Adrenal gland (tissue), 12 donors: ENCODE results near the gene RAD23B. TPM values are rescaled to one million over a fixed set of nuclear protein-coding genes. Genes with fewer than 3 reads are reported as not detected.

Source experiments
- DNase-seq, 7 donors: peaks; one replicate each; pipeline ENCODE4 v3.0.0-alpha.2; 2019 to 2020
- H3K27ac ChIP-seq, 5 donors: fragments of 200-600 bp; sonication (generic) in 4 of 5; 1 replicate in 3 of 5; 2 replicates in 2 of 5; pipeline versions ENCODE4 v1.5.1 to v1.8.0; 2016 to 2020; ENCODE audit warnings: mild to moderate bottlenecking in 1 of 5
- H3K27me3 ChIP-seq: fragments of 200-600 bp; 2 replicates; pipeline ENCODE4 v1.8.0; 2021
- H3K36me3 ChIP-seq, 2 donors: fragments of 200-600 bp; replicated peaks in 1 of 2; 1 replicate in 1 of 2; 2 replicates in 1 of 2; pipeline versions ENCODE4 v1.5.1 to v1.8.0; 2018 to 2022
- H3K4me1 ChIP-seq, 2 donors: fragments of 200-600 bp; replicated peaks in 1 of 2; 1 replicate in 1 of 2; 2 replicates in 1 of 2; pipeline versions ENCODE4 v1.5.1 to v1.8.0; 2018 to 2021
- H3K4me3 ChIP-seq, 4 donors: fragments of 200-600 bp; sonication (generic) in 3 of 4; one replicate each; pipeline ENCODE4 v1.5.1; 2016 to 2018
- H3K9me3 ChIP-seq, 3 donors: fragments of 200-600 bp; sonication (generic) in 1 of 3; replicated peaks in 1 of 3; 1 replicate in 2 of 3; 2 replicates in 1 of 3; pipeline versions ENCODE4 v1.5.1 to v1.8.0; 2016 to 2021
- CTCF ChIP-seq, 6 experiments: fragments of 450-650 bp in 4 of 6; fragments of 200-600 bp in 2 of 6; sonication (generic) in 1 of 6; IDR thresholded peaks; 1 replicate in 5 of 6; 2 replicates in 1 of 6; pipeline versions ENCODE4 v1.5.1 to v1.8.0; 2016 to 2021; ENCODE audit warnings: antibody characterized with exemption in 6 of 6, mild to moderate bottlenecking in 2 of 6, moderate library complexity in 1 of 6
- POLR2A ChIP-seq, 2 donors: fragments of 450-650 bp; IDR thresholded peaks; one replicate each; pipeline ENCODE4 v1.6.1; 2017; ENCODE audit warnings: antibody characterized with exemption in 2 of 2, mild to moderate bottlenecking in 2 of 2, moderate library complexity in 1 of 2
- WGBS, 4 donors: extraction: QIAGEN DNeasy Blood & Tissue Kit in 2 of 4; methylation state at CpG; one replicate each; pipeline versions ENCODE4 v1.1.5 to v1.1.7; 2013 to 2017; 5-methylcytosine and 5-hydroxymethylcytosine counted together
- intact Hi-C, 2 donors: fragments of 100-400 bp; cut with DNase I; formaldehyde crosslinking; loops; one replicate each; pipeline versions ENCODE4 v1.14.1 to v1.15.0; 2022 to 2023
- polyA plus RNA-seq, 3 donors: library from polyadenylated mRNA; stranded (reverse); fragments of 200-250 nt in 2 of 3; fragments of 350-450 nt in 1 of 3; fragmentation: Illumina TruSeq in 1 of 3; extraction: RNeasy Lipid Tissue Mini Kit (QIAGEN cat#74804) in 1 of 3; gene quantifications; one replicate each; pipeline ENCODE4 v1.2.3, GENCODE V29; 2013 to 2014
- total RNA-seq, 9 donors: library from RNA; depleted of rRNA in 4 of 9; stranded (reverse); fragments of >200 nt in 4 of 9; fragments of 120-200 nt in 1 of 9; fragmentation: NEBNext Ultra II Directional in 1 of 9; extraction: Animal tissue kit (Norgen Biotek cat#: 25700) in 1 of 9; gene quantifications; one replicate each; pipeline versions ENCODE4 v1.1.0 to v1.2.4, GENCODE V29; 2013 to 2023
- donor health status: healthy with polysubstance abuse.
- donor health status: Bipolar disorder and iron deficiency.
- donor health status: DM: yes; HTN: yes; CAD: no.
- donor health status: DM: no; HTN: no; CAD: no.
- donor health status: DM: no; HTN: no; CAD: no.
- donor health status: DM: yes; HTN: yes; CAD: no.

The RAD23B gene
- total and polyA plus RNA-seq, 12 donors = 31.7 to 222 (median 75.4) TPM

GRCh38 chr9:107246259-107247254 is 36.5 kb upstream of the RAD23B start:
- Histone ChIP-seq H3K27ac (no peak overlapping the region), H3K27me3 (no peaks in the 10 kb centered on the region), H3K36me3 (no peaks in the 10 kb centered on the region), H3K4me1 (no peaks in the 10 kb centered on the region), H3K9me3 (no peaks in the 10 kb centered on the region), H3K4me3 (no peak overlapping the region)
- WGBS, 4 donors = 85 to 96% (median 94%) methylated on average over 4 to 5 of the region's 5 CpGs
- no peak for TF ChIP-seq POLR2A (IDR thresholded peaks at IDR 0.05)
- TF ChIP-seq CTCF (IDR thresholded peaks at IDR 0.05) = no peak
- DNase-seq = no peak
- intact Hi-C loops = loop anchor here in 1 of 2 donors (10.0 kb wide), 1 partner anchor 98 kb away; no protein-coding TSS in a partner anchor

- no peak overlapping the region for H3K4me3 ChIP-seq
- no peak for TF ChIP-seq POLR2A (IDR thresholded peaks at IDR 0.05)
- TF ChIP-seq CTCF (IDR thresholded peaks at IDR 0.05) = no peak
- intact Hi-C loops = loop anchor here in 1 of 2 donors (10.0 kb wide), 1 partner anchor 96 kb away; no protein-coding TSS in a partner anchor
- no peak for DNase-seq
- 67 to 85% (median 79%) methylated on average over 5 of the region's 5 CpGs for WGBS, 4 donors
- H3K4me1 ChIP-seq = no peaks in the 10 kb centered on the region
- H3K9me3 ChIP-seq = no peaks in the 10 kb centered on the region
- H3K36me3 ChIP-seq = no peaks in the 10 kb centered on the region
- no peak overlapping the region for H3K27ac ChIP-seq
- no peaks in the 10 kb centered on the region for H3K27me3 ChIP-seq
Observed at GRCh38 chr9:107248714-107249113, 34.4 kb upstream of the RAD23B start.

GRCh38 chr9:107249131-107249533 is 33.9 kb upstream of the RAD23B start:
- no peak overlapping the region for H3K27ac ChIP-seq
- no peaks in the 10 kb centered on the region for H3K27me3 ChIP-seq
- no peaks in the 10 kb centered on the region for H3K4me1 ChIP-seq
- no peaks in the 10 kb centered on the region for H3K9me3 ChIP-seq
- no peak for DNase-seq
- H3K36me3 ChIP-seq = no peaks in the 10 kb centered on the region
- H3K4me3 ChIP-seq = no peak overlapping the region
- 56 to 67% (median 62%) methylated on average over 2 of the region's 2 CpGs for WGBS, 4 donors
- TF ChIP-seq CTCF (IDR thresholded peaks at IDR 0.05) = no peak
- TF ChIP-seq POLR2A (IDR thresholded peaks at IDR 0.05) = no peak
- intact Hi-C loops = loop anchor here in 1 of 2 donors (10.0 kb wide), 1 partner anchor 96 kb away; no protein-coding TSS in a partner anchor

- Histone ChIP-seq H3K27ac (no peak overlapping the region), H3K4me1 (no peaks in the 10 kb centered on the region), H3K36me3 (no peaks in the 10 kb centered on the region), H3K27me3 (no peaks in the 10 kb centered on the region), H3K4me3 (no peak overlapping the region), H3K9me3 (no peaks in the 10 kb centered on the region)
- TF ChIP-seq POLR2A (IDR thresholded peaks at IDR 0.05) (no peak), CTCF (IDR thresholded peaks at IDR 0.05) (no peak)
- WGBS, 4 donors = 82 to 90% (median 85%) methylated on average over 2 of the region's 2 CpGs
- intact Hi-C loops = loop anchor here in 1 of 2 donors (10.0 kb wide), 1 partner anchor 95 kb away; no protein-coding TSS in a partner anchor
- DNase-seq = no peak
Observed at GRCh38 chr9:107249665-107250285, 33.3 kb upstream of the RAD23B start.
